ENCODE data around the gene ZFYVE27.
A peak's percentile ranks its signal among the peaks of the same experiment; 100 is the strongest.

The ZFYVE27 gene

GRCh38 chr10:97796651-97797050, 59.7 kb downstream of the ZFYVE27 start:
- H3K36me3 ChIP-seq (ENCODE audit: control insufficient read depth in 2 of 2, insufficient read depth in 1 of 2, low read length in 2 of 2), result no peaks in the 10 kb centered on the region
- no peak overlapping the region for H3K4me3 ChIP-seq (ENCODE audit: low read depth, low read length)
- CTCF ChIA-PET, result interaction anchor here (0.6 to 13.9 kb wide), 4 partner anchors 11 to 120 kb away, joined by 3 to 167 read pairs (median 4); no protein-coding TSS in a partner anchor
- POLR2A ChIA-PET, result interaction anchor here (0.6 kb wide), 1 partner anchor 150 kb away, joined by 3 read pairs; no protein-coding TSS in a partner anchor
- TF ChIP-seq OSR2 (tag by site-specific recombination; IDR thresholded peaks at IDR 0.05) (no peak), ZNF311 (tag by site-specific recombination; IDR thresholded peaks at IDR 0.05; ENCODE audit: borderline replicate concordance) (no peak), ZBTB48 (tag by site-specific recombination; IDR thresholded peaks at IDR 0.05) (no peak)
- H3K4me1 ChIP-seq (ENCODE audit: control insufficient read depth, insufficient read depth, low read length), result no peaks in the 10 kb centered on the region
- H3K27ac ChIP-seq (ENCODE audit: extremely low read depth, low read depth, low read length), result no peak overlapping the region
- no peaks in the 10 kb centered on the region; the same call in 1 of the 2 replicates for H3K9me3 ChIP-seq (ENCODE audit: control insufficient read depth, insufficient read depth, low read depth, low read length)

GRCh38 chr10:97798958-97799610, 62.2 kb downstream of the ZFYVE27 start:
- TF ChIP-seq ZFP41 (tag by site-specific recombination; IDR thresholded peaks at IDR 0.05; ENCODE audit: borderline replicate concordance) (no peak), SETDB1 (IDR thresholded peaks at IDR 0.05; ENCODE audit: insufficient read length, low read length) (peak; percentile 37), TRIM28 (IDR thresholded peaks at IDR 0.05; ENCODE audit: borderline replicate concordance, low read length) (no peak)
- POLR2A ChIA-PET, result no interaction called here
- CTCF ChIA-PET, result interaction anchor here (0.7 to 13.9 kb wide), 2 partner anchors 13 to 71 kb away, joined by 10 to 167 read pairs; no protein-coding TSS in a partner anchor

GRCh38 chr10:97800474-97800873, 63.5 kb downstream of the ZFYVE27 start:
- no peak overlapping the region for H3K27ac ChIP-seq (ENCODE audit: extremely low read depth, low read depth, low read length)
- ChIA-PET CTCF (interaction anchor here (2.2 kb wide), 1 partner anchor 8 kb away, joined by 22 read pairs; no protein-coding TSS in a partner anchor), POLR2A (no interaction called here)
- no peak overlapping the region for H3K4me3 ChIP-seq (ENCODE audit: low read depth, low read length)
- no peaks in the 10 kb centered on the region for H3K4me1 ChIP-seq (ENCODE audit: control insufficient read depth, insufficient read depth, low read length)
- no peak for TF ChIP-seq ZNF513 (tag by site-specific recombination; IDR thresholded peaks at IDR 0.05)
- peak; percentile 87 for TF ChIP-seq ZIC2 (tag by site-specific recombination; IDR thresholded peaks at IDR 0.05)
- H3K36me3 ChIP-seq (ENCODE audit: control insufficient read depth in 2 of 2, insufficient read depth in 1 of 2, low read length in 2 of 2), result no peaks in the 10 kb centered on the region
- H3K9me3 ChIP-seq (ENCODE audit: control insufficient read depth, insufficient read depth, low read depth, low read length), result no peaks in the 10 kb centered on the region; the same call in 1 of the 2 replicates

More at GRCh38 chr10:97798958-97799610, 62.2 kb downstream of the ZFYVE27 start:
- Histone ChIP-seq H3K9me3 (ENCODE audit: control insufficient read depth, insufficient read depth, low read depth, low read length) (no peaks in the 10 kb centered on the region; the same call in 1 of the 2 replicates), H3K27ac (ENCODE audit: extremely low read depth, low read depth, low read length) (no peak overlapping the region), H3K4me3 (ENCODE audit: low read depth, low read length) (no peak overlapping the region), H3K36me3 (ENCODE audit: control insufficient read depth in 2 of 2, insufficient read depth in 1 of 2, low read length in 2 of 2) (no peaks in the 10 kb centered on the region), H3K4me1 (ENCODE audit: control insufficient read depth, insufficient read depth, low read length) (no peaks in the 10 kb centered on the region)

GRCh38 chr10:97801422-97801821, 64.5 kb downstream of the ZFYVE27 start:
- Histone ChIP-seq H3K36me3 (ENCODE audit: control insufficient read depth in 2 of 2, insufficient read depth in 1 of 2, low read length in 2 of 2) (no peaks in the 10 kb centered on the region), H3K4me3 (ENCODE audit: low read depth, low read length) (no peak overlapping the region), H3K9me3 (ENCODE audit: control insufficient read depth, insufficient read depth, low read depth, low read length) (no peaks in the 10 kb centered on the region; the same call in 1 of the 2 replicates), H3K27ac (ENCODE audit: extremely low read depth, low read depth, low read length) (no peak overlapping the region), H3K4me1 (ENCODE audit: control insufficient read depth, insufficient read depth, low read length) (no peaks in the 10 kb centered on the region)
- ChIA-PET POLR2A (no interaction called here), CTCF (interaction anchor here (0.7 to 2.2 kb wide), 2 partner anchors 9 to 69 kb away, joined by 3 to 22 read pairs; no protein-coding TSS in a partner anchor)
- no peak for TF ChIP-seq ZNF394 (tag by site-specific recombination; IDR thresholded peaks at IDR 0.05; ENCODE audit: borderline replicate concordance)
- TF ChIP-seq ZNF19 (tag by site-specific recombination; IDR thresholded peaks at IDR 0.05; ENCODE audit: low read depth), result no peak
- TF ChIP-seq ZNF280D (tag by site-specific recombination; IDR thresholded peaks at IDR 0.05), result no peak
- no peak for TF ChIP-seq ZNF175 (tag by site-specific recombination; IDR thresholded peaks at IDR 0.05)
- TF ChIP-seq ZNF302 (tag by site-specific recombination; IDR thresholded peaks at IDR 0.05; ENCODE audit: low read depth), result no peak
- no peak for TF ChIP-seq ZXDB (tag by site-specific recombination; IDR thresholded peaks at IDR 0.05)
- TF ChIP-seq ZNF76 (tag by site-specific recombination; IDR thresholded peaks at IDR 0.05; ENCODE audit: borderline replicate concordance, low read depth), result no peak
- TF ChIP-seq HOXD13 (CRISPR knock-in tag; IDR thresholded peaks at IDR 0.05; ENCODE audit: borderline replicate concordance), result no peak
- no peak for TF ChIP-seq SCRT1 (tag by site-specific recombination; IDR thresholded peaks at IDR 0.05; ENCODE audit: borderline replicate concordance)
- no peak for TF ChIP-seq ZNF596 (tag by site-specific recombination; IDR thresholded peaks at IDR 0.05)
- no peak for TF ChIP-seq SP7 (tag by site-specific recombination; IDR thresholded peaks at IDR 0.05)
- TF ChIP-seq ZBTB26 (tag by site-specific recombination; optimal IDR thresholded peaks at IDR 0.05), result no peak

All from HEK293 (cell line).